ENCODE data around the gene MAP7D2. TPM values are rescaled to one million over a fixed set of nuclear protein-coding genes. Genes with fewer than 3 reads are reported as not detected.
"Not testable (repeated sequence)": the region's sequence is repeated elsewhere in the genome, so short reads cannot be mapped to it uniquely, and the experiment has no call there.

The MAP7D2 gene
- 1 to 10 TPM; 2.7 to 3.5 (median 3.1) TPM for polyA plus RNA-seq (ENCODE audit: insufficient read length in 3 of 3)

- no peak for DNase-seq (ENCODE audit: low read depth in 3 of 3, low spot score in 2 of 3)
These were observed at the start of gene MAP7D2 for GRCh38 chrX:20116577-20117240. TSS of gene MAP7D2 (minus strand) at chrX:20116907. CDS start at chrX:20116879, 28 bp downstream.

- DNase-seq (ENCODE audit: low read depth in 3 of 3, low spot score in 2 of 3): not testable (repeated sequence)
These were observed 45.8 kb upstream of the MAP7D2 start for GRCh38 chrX:20162516-20162915.

DNA sequence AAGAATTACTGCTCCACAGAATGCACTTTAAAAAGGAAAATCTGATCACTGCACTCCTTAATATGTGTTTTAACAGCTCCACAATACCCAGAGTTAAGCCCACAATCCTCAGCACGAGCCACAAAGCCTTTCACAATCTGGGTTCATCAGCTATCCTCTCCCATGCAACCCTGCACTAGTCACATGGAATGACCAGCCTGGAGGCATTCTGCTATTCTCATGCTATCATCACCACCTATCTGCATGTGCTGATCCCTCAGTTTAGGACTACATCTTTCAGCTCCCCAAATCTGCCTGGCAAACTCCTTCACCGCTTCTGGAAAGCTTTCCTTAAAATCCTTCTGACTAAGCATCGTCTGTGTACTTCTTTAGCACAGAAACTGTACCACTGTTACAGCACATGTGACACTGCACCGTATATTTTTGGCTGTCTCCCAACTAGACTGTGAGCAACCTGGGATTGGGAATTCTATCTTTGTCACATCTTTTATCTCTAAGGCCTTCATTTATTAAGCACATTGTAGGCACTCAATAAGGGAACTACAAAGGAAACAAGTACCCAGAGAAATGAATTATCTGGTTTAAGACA is 43.2 kb upstream of the MAP7D2 start:
- no peak for DNase-seq (ENCODE audit: low read depth in 3 of 3, low spot score in 2 of 3)

GRCh38 chrX:20151689-20152088 is 35.0 kb upstream of the MAP7D2 start:
- DNase-seq (ENCODE audit: low read depth in 3 of 3, low spot score in 2 of 3): no peak

- no peak for DNase-seq (ENCODE audit: low read depth in 3 of 3, low spot score in 2 of 3)
These were observed 32.6 kb upstream of the MAP7D2 start for GRCh38 chrX:20149326-20149725.

GRCh38 chrX:20147561-20147960 is 30.9 kb upstream of the MAP7D2 start:
- no peak for DNase-seq (ENCODE audit: low read depth in 3 of 3, low spot score in 2 of 3)

DNA sequence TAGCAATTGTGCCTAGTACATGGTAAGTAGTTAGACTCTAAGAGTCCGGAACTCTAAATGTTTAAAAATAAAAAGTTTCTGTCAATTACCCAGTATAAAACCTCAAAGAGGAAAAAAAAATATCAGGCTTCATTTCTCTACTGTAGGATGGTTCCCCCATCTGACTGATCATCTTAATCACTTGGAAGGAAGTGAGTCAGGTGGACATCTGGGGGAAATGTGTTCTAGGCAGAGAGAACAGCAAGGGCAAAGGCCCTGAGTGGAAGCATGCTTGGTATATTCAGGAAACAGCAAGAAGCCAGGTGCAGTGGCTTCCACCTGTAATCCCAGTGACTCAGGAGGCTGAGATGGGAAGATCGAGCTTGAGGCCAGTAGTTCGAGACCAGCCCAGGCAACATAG is 27.8 kb upstream of the MAP7D2 start:
- no peak for DNase-seq (ENCODE audit: low read depth in 3 of 3, low spot score in 2 of 3)

DNA sequence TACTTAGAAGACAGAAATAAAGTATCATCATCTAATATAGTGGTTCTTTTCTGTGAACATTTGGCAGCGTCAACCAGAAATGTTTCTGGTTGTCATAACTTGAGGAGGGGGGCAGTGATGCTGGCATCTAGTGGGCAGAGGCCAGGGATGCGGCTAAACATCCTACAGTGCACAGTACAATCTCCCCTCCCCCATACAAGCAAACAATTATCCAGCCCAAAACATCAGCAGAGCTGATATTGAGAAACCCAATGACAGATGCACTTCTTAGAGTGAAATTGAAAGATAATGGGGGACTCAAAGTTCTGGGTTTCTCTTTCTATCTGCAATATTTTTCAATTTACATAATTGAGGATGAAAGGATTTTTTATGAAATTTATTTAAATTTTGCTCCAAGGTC is 26.9 kb upstream of the MAP7D2 start:
- no peak for DNase-seq (ENCODE audit: low read depth in 3 of 3, low spot score in 2 of 3)

GRCh38 chrX:20143111-20143510 is 26.4 kb upstream of the MAP7D2 start:
- no peak for DNase-seq (ENCODE audit: low read depth in 3 of 3, low spot score in 2 of 3)

DNA sequence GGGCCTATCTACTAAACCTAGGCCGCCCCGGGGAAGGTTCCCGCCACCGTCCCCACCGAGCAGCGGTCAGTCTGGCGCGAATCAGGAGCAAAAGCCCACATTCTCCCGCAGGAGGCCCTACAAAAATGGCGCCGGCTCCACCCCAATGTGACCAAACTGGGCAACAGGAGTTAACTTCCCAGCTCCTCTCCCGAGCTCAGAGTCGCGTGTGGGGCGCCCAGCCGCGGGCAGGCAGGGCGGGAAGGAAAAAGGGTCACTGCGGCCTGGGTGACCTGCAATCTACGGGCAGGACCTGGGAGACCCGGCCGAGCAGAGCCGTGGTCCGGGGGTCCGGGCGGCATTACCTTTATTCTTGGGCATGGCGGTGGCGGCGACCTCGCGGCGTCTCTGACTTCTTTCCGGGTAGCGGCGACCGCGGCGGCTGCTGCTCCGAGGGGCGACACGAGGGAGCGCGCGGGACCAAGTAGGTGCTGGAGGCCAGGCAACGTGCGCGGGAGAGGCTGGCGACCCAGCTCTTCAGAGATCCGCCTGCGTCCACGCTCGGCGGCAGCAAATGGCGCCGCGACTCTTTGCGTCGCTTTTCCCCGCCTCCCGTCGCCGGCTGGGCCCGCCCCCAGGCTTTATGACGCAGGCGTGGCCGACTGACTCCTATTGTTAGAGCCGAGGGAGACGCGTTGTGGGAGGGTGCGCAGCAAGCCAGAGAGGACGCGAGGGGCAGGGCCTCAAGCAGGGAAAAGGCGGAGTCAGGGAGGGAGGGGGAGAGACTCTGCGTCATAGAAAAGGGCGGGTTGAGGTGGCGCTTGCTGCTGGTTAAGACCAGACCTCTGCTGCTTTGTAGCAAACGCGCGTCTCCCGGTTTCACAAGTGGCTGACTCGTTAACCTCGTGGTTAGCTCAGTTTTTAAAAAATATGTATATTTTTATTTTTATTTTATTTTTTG is 24.8 kb upstream of the MAP7D2 start, which contains the start of gene EIF1AX:
TSS of gene EIF1AX (minus strand) at position 558 of the 940 bp plus-strand sequence. CDS start at position 360, 198 bp downstream.
- peak; percentile 80 to 88 (median 85) for DNase-seq (ENCODE audit: low read depth in 3 of 3, low spot score in 2 of 3)

DNA sequence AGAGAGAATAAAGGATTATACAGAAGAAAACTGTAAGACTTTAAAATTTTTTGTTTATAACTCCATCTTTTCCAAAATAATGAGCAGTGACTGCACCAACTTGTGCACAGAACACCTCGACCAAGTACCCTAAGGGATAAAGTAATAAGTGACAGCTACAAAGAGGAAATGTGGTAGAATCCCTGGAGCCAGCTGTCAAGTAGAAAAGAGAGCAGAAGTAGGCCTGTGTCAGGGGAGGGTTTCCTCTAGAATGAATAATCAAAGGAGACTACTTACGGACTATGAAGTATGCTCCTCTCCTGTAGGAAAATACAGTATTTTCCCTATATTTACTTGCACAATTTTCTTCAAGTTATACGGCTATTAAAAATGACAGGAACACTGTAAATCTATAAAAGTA is 23.7 kb upstream of the MAP7D2 start:
- DNase-seq (ENCODE audit: low read depth in 3 of 3, low spot score in 2 of 3): no peak

GRCh38 chrX:20139966-20140365 is 23.3 kb upstream of the MAP7D2 start:
- no peak for DNase-seq (ENCODE audit: low read depth in 3 of 3, low spot score in 2 of 3)

DNA sequence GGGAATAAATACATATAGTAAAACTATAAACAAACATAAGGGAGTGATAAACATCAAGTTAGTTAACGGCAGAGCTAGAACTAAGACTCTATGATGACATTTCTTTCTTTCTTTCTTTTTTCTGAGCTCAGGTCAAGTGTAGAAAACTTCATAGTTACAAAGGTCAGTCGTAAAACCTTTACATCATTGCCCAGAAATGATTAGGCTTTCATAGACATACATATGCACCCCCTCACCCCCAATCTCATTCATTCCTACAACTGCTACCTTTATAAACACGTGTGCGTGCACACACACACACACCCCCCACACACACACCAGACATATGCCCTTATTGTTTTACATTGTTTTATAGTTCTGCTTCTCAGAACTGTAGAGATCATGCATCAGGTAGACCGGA is 19.2 kb upstream of the MAP7D2 start:
- DNase-seq (ENCODE audit: low read depth in 3 of 3, low spot score in 2 of 3): no peak

DNA sequence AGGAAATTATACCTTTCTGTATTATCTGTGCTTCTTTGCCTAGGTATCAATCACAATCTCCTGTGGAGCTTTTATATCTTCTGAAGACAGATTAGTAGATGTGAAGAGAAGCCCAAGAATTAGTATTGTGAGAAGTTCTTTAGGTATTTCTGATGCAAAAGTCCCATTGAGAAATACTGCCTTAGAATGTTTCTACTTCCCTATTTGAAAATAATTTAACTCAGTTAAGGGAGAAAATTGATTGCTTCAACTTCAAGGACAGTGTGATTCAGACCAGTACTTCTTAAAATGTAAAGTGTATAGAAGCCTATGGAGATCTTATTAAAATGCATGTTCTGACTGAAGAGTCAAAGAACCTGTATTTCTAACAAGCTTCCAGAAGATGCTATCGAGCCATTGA is 16.0 kb upstream of the MAP7D2 start:
- no peak for DNase-seq (ENCODE audit: low read depth in 3 of 3, low spot score in 2 of 3)

- DNase-seq (ENCODE audit: low read depth in 3 of 3, low spot score in 2 of 3): no peak
These were observed 13.7 kb upstream of the MAP7D2 start for GRCh38 chrX:20130357-20130756.

DNA sequence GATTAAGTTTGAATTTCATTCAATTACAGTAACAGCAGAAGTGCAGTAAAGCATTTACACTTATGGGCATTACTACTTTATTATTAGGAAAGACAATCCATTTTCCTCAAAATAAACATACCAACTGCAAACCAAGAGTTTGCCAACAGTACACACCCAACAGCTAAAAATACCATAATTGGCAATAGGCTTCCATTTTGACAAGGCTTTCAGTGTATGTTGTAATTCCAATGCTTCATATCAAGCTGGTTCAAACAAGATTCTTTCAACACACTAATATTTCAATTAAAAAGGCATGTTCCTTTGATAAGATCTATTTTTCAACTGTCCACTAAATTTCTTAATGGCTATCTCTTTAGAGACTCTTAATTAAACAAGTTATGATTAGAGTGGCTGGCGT is 12.8 kb upstream of the MAP7D2 start:
- no peak for DNase-seq (ENCODE audit: low read depth in 3 of 3, low spot score in 2 of 3)

- DNase-seq (ENCODE audit: low read depth in 3 of 3, low spot score in 2 of 3): no peak
These were observed 12.0 kb upstream of the MAP7D2 start for GRCh38 chrX:20128670-20129069.

DNA sequence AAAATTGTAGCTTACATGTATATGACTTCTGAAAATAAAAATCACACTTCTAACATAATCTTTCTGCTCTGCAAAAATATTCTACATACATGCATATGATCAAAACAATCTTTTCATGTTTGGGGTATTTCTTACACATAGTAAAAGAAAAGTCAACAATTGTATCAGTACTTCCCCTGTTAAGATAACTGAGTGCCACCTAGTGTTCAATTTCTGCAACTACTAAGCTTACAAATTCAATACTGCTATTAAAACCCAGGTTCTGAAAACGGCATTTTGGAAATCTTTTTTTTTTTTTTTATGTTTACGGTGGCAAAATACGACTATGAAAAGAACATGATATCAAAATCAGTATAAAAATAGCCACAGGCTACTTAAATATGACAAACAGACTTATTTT is 10.7 kb upstream of the MAP7D2 start:
- not testable (repeated sequence) for DNase-seq (ENCODE audit: low read depth in 3 of 3, low spot score in 2 of 3)

GRCh38 chrX:20126833-20127232 is 10.1 kb upstream of the MAP7D2 start:
- DNase-seq (ENCODE audit: low read depth in 3 of 3, low spot score in 2 of 3): not testable (repeated sequence)

DNA sequence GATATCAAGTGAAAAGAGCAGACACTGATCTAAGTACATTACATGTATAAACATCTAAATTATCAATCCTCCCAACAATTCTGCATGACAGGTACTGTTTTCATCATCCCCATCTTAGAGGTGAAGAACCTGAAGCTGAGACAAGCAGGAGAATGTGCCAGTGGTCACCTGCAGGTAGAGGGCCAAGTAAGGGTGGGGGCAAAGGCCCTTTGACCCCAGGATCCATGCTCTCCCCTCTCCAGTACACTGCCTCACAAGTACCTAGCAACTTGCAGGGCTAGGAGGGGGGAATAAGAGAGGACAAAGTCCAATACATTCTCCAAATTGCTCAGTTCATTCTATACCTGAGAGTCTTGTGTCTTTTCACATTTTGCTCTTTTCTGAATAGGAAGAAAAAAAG is 8.3 kb upstream of the MAP7D2 start:
- no peak for DNase-seq (ENCODE audit: low read depth in 3 of 3, low spot score in 2 of 3)

DNA sequence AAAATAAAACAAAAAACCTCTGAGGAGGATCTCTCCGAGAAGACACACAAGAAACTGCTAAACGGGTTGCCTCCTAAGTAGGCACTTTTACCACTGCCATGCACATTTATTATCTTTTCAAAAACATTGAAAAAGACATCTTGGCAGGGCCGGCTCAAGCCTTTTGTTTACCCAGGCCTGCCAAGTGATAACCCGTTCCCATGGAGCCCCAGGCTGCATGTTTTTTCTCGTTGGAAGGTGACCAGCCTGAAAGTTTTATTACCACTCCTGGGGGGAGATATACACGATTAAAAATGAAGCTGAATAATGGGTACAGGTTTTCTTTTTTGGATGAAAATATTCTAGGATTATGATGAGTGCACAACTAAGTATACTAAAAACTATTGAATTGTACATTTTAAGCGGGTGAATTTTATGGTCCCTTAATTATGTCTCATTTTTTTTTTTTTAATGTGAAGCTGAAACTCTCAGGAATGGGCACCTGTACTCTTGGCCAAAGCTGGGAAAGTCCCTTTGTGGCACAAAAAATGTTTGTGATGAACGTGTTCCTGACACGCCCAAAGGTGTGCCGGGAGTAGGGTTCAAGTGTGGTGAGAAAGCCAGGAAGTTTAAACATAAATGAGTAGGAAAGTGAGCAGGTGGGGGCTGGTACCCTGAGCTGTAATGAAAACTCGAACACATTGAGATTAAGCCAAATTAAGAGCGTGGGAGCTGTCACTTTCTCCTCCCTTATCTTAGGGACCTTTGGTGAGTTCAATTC is 1.5 kb upstream of the MAP7D2 start:
- DNase-seq (ENCODE audit: low read depth in 3 of 3, low spot score in 2 of 3): no peak

Measured in right renal cortex interstitium (tissue), 3 donors.